H1 (cell line): ENCODE data around the gene ARMS2.

Source experiments
- EGR1 ChIP-seq: IDR thresholded peaks from 2 replicates; pipeline ENCODE4 v1.6.1; 2011; ENCODE audit warnings: low read depth, low read length, borderline replicate concordance
- EZH2 ChIP-seq: fragments of 200-600 bp; sonication (generic); IDR thresholded peaks from 2 replicates; pipeline ENCODE4 v1.7.1; 2012; ENCODE audit warnings: low read depth, mild to moderate bottlenecking, moderate library complexity, low read length, inconsistent platforms; ENCODE audit not compliant: severe bottlenecking

DNA sequence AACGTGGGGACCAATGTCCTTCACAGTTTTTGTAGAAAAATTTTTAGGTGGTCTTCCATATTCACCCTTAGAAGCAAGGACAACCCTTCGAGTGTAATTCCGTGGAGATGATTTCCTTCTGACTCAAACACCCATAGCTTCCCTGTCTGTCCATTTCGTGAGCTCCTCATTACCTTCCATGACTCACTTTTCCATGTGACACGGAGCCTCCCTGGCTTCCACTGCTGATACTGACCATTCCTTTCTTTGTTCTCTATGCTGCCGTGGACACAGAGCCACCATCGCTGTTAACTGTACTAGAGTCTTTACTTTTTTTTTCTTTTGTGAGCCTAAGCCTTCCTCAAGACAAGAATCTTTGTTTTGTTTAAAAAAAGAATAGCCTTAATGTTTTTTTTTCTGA, 12.5 kb upstream of the ARMS2 start:
- TF ChIP-seq EZH2 (no peak), EGR1 (no peak)
